A673 (cell line): ENCODE data around the gene TESK2.

Experiments
- CTCF ChIP-seq: fragments of 300-800, 200-600 bp; sonication (generic); conservative IDR thresholded peaks from 2 replicates; pipeline ENCODE4 v1.5.1; 2017; ENCODE audit warnings: low read depth, mild to moderate bottlenecking, antibody characterized with exemption, low read length, moderate library complexity, mixed read lengths
- EZH2 ChIP-seq: fragments of 200-600 bp; sonication (generic); IDR thresholded peaks from 2 replicates; pipeline ENCODE4 v1.6.1; 2017; ENCODE audit warnings: borderline replicate concordance, low read depth, mild to moderate bottlenecking, mixed read lengths, antibody characterized with exemption, low read length; ENCODE audit not compliant: poor library complexity, severe bottlenecking

- TF ChIP-seq CTCF (no peak), EZH2 (no peak)
These were observed 105.7 kb downstream of the TESK2 start for GRCh38 chr1:45385302-45385701.
